Measurements from ENCODE around the gene HHIPL1. TPM values are rescaled to one million over a fixed set of nuclear protein-coding genes. Genes with fewer than 3 reads are reported as not detected.

Gene HHIPL1
- total RNA-seq, 6 donors from 2014 or later = 0.61 to 2.2 (median 1.3) TPM

GRCh38 chr14:99632410-99633035 lies 12.4 kb upstream of the HHIPL1 start:
- no peak for ATAC-seq (ENCODE audit: low FRiP score in 2 of 2)
- no peak overlapping the region for H3K27ac ChIP-seq
- no peak overlapping the region for H3K4me3 ChIP-seq
- TF ChIP-seq CTCF (IDR thresholded peaks at IDR 0.05) = no peak
- no peak for TF ChIP-seq POLR2AphosphoS5 (IDR thresholded peaks at IDR 0.05)
- no peak for TF ChIP-seq EP300 (IDR thresholded peaks at IDR 0.05)
- no peak for TF ChIP-seq POLR2A (IDR thresholded peaks at IDR 0.05)
- H3K27me3 ChIP-seq = no peaks in the 10 kb centered on the region
- no peak for DNase-seq
- no peaks in the 10 kb centered on the region for H3K36me3 ChIP-seq
- H3K4me1 ChIP-seq = peaks cover 0 to 8% (median 5%) of the 10 kb centered on the region in 4 donors
- 86 to 92% methylated on average over 9 of the region's 9 CpGs for WGBS, 2 donors
- H3K9me3 ChIP-seq = no peaks in the 10 kb centered on the region

GRCh38 chr14:99633141-99633540 lies 11.8 kb upstream of the HHIPL1 start:
- 86 to 97% methylated on average over 1 to 3 of the region's 3 CpGs for WGBS, 2 donors
- DNase-seq (no peak), ATAC-seq (ENCODE audit: low FRiP score in 2 of 2) (no peak)
- H3K4me1 ChIP-seq = peaks cover 0 to 8% (median 5%) of the 10 kb centered on the region in 4 donors
- no peaks in the 10 kb centered on the region for H3K9me3 ChIP-seq
- H3K4me3 ChIP-seq = no peak overlapping the region
- TF ChIP-seq POLR2A (IDR thresholded peaks at IDR 0.05) = no peak
- TF ChIP-seq POLR2AphosphoS5 (IDR thresholded peaks at IDR 0.05) = no peak
- no peak for TF ChIP-seq CTCF (IDR thresholded peaks at IDR 0.05)
- TF ChIP-seq EP300 (IDR thresholded peaks at IDR 0.05) = no peak
- no peaks in the 10 kb centered on the region for H3K27me3 ChIP-seq
- no peak overlapping the region for H3K27ac ChIP-seq
- no peaks in the 10 kb centered on the region for H3K36me3 ChIP-seq

- H3K27me3 ChIP-seq = no peaks in the 10 kb centered on the region
- TF ChIP-seq POLR2A (IDR thresholded peaks at IDR 0.05) (no peak), POLR2AphosphoS5 (IDR thresholded peaks at IDR 0.05) (no peak), EP300 (IDR thresholded peaks at IDR 0.05) (no peak), CTCF (IDR thresholded peaks at IDR 0.05) (no peak)
- ATAC-seq (ENCODE audit: low FRiP score in 2 of 2) (no peak), DNase-seq (no peak)
- H3K4me3 ChIP-seq = no peak overlapping the region
- no peaks in the 10 kb centered on the region for H3K9me3 ChIP-seq
- no peaks in the 10 kb centered on the region for H3K36me3 ChIP-seq
- no peak overlapping the region for H3K27ac ChIP-seq
- WGBS, 2 donors = 86 to 92% methylated on average over 10 of the region's 10 CpGs
- H3K4me1 ChIP-seq = peaks cover 0 to 3% (median 1%) of the 10 kb centered on the region in 4 donors
Observed at GRCh38 chr14:99633918-99634317, 11.0 kb upstream of the HHIPL1 start.

GRCh38 chr14:99634443-99634842 lies 10.5 kb upstream of the HHIPL1 start:
- no peak overlapping the region for H3K4me3 ChIP-seq
- ATAC-seq (ENCODE audit: low FRiP score in 2 of 2) = no peak
- H3K27ac ChIP-seq = no peak overlapping the region
- H3K9me3 ChIP-seq = no peaks in the 10 kb centered on the region
- no peak for TF ChIP-seq POLR2AphosphoS5 (IDR thresholded peaks at IDR 0.05)
- no peak for TF ChIP-seq EP300 (IDR thresholded peaks at IDR 0.05)
- no peak for TF ChIP-seq CTCF (IDR thresholded peaks at IDR 0.05)
- TF ChIP-seq POLR2A (IDR thresholded peaks at IDR 0.05) = no peak
- WGBS, 2 donors = 70 to 80% methylated on average over 10 of the region's 10 CpGs
- no peaks in the 10 kb centered on the region for H3K4me1 ChIP-seq
- H3K36me3 ChIP-seq = no peaks in the 10 kb centered on the region
- DNase-seq = no peak
- no peaks in the 10 kb centered on the region for H3K27me3 ChIP-seq

GRCh38 chr14:99635116-99635515 lies 9.8 kb upstream of the HHIPL1 start:
- Histone ChIP-seq H3K4me1 (no peaks in the 10 kb centered on the region), H3K27me3 (no peaks in the 10 kb centered on the region), H3K4me3 (no peak overlapping the region), H3K9me3 (no peaks in the 10 kb centered on the region), H3K36me3 (no peaks in the 10 kb centered on the region), H3K27ac (no peak overlapping the region)
- ATAC-seq (ENCODE audit: low FRiP score in 2 of 2) = no peak
- 83 to 88% methylated on average over 8 of the region's 8 CpGs for WGBS, 2 donors
- no peak for DNase-seq
- TF ChIP-seq POLR2AphosphoS5 (IDR thresholded peaks at IDR 0.05) (no peak), EP300 (IDR thresholded peaks at IDR 0.05) (no peak), POLR2A (IDR thresholded peaks at IDR 0.05) (no peak), CTCF (IDR thresholded peaks at IDR 0.05) (no peak)
